ENCODE results near the gene ZMAT5.

DNA sequence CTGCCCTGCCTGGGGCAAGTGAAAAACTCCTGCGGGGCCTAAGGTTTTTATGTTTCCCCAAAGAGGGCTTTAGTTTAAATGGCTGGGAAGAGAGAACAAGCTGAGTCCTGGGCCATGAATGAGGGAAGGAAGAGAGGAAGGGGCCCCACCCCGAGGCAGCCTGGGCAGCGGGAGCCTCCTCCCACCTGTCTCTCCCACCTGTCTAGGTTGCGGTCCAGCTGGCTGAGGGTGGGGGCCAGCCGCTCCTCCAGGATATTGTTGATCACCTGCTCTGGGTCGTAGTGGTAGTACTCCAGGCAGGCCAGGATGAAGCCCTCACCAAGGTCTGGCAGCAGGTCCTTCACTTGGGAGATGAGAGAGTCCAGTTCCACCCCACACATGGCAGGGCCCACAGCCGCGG is 35.0 kb upstream of the ZMAT5 start:
- no peak for TF ChIP-seq POLR2AphosphoS5 (IDR thresholded peaks at IDR 0.05)
- TF ChIP-seq, protein P1, sequence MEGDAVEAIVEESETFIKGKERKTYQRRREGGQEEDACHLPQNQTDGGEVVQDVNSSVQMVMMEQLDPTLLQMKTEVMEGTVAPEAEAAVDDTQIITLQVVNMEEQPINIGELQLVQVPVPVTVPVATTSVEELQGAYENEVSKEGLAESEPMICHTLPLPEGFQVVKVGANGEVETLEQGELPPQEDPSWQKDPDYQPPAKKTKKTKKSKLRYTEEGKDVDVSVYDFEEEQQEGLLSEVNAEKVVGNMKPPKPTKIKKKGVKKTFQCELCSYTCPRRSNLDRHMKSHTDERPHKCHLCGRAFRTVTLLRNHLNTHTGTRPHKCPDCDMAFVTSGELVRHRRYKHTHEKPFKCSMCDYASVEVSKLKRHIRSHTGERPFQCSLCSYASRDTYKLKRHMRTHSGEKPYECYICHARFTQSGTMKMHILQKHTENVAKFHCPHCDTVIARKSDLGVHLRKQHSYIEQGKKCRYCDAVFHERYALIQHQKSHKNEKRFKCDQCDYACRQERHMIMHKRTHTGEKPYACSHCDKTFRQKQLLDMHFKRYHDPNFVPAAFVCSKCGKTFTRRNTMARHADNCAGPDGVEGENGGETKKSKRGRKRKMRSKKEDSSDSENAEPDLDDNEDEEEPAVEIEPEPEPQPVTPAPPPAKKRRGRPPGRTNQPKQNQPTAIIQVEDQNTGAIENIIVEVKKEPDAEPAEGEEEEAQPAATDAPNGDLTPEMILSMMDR (IDR thresholded peaks at IDR 0.05): no peak
